GM12801 (cell line): ENCODE data around the gene SUV39H1.

Experiments used
- TF ChIP-seq, protein P1 (sequence below): IDR thresholded peaks from one replicate; pipeline ENCODE4 v1.5.1; 2011; ENCODE audit warnings: control low read depth; ENCODE audit not compliant: insufficient read length; ENCODE audit errors: extremely low read depth

Gene SUV39H1, protein sequence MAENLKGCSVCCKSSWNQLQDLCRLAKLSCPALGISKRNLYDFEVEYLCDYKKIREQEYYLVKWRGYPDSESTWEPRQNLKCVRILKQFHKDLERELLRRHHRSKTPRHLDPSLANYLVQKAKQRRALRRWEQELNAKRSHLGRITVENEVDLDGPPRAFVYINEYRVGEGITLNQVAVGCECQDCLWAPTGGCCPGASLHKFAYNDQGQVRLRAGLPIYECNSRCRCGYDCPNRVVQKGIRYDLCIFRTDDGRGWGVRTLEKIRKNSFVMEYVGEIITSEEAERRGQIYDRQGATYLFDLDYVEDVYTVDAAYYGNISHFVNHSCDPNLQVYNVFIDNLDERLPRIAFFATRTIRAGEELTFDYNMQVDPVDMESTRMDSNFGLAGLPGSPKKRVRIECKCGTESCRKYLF

DNA sequence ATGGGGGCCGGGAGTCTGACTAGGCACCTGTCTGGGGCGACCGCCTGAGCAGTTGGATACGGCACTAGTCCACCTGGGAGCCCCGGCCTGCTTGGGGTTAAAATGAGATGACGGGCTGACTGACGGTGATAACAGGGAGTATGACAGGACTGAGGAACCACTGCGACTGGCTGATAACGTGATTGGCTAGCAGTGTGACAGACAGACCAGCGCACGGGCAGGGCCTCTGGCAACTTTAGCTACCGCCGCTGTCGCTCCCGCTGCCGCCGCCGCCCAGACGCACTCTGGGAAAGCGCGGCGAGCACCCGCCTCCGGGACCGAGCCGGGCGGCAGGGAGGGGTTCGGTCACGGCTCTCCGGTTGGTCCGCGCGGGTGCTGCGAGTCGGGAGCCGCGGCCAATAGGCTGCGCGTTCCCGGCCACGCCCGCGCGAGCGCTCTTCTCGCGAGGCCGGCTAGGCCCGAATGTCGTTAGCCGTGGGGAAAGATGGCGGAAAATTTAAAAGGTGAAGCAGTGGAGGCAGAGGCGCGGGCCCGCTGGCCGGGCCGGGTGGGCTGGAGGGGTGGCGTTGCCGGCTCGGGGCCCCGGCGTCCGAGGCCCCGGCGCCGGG is at the start of gene SUV39H1:
SUV39H1 (plus strand) TSS at position 434 of the 608 bp plus-strand sequence; CDS start at position 485, 51 bp downstream.
- TF ChIP-seq, protein P1, sequence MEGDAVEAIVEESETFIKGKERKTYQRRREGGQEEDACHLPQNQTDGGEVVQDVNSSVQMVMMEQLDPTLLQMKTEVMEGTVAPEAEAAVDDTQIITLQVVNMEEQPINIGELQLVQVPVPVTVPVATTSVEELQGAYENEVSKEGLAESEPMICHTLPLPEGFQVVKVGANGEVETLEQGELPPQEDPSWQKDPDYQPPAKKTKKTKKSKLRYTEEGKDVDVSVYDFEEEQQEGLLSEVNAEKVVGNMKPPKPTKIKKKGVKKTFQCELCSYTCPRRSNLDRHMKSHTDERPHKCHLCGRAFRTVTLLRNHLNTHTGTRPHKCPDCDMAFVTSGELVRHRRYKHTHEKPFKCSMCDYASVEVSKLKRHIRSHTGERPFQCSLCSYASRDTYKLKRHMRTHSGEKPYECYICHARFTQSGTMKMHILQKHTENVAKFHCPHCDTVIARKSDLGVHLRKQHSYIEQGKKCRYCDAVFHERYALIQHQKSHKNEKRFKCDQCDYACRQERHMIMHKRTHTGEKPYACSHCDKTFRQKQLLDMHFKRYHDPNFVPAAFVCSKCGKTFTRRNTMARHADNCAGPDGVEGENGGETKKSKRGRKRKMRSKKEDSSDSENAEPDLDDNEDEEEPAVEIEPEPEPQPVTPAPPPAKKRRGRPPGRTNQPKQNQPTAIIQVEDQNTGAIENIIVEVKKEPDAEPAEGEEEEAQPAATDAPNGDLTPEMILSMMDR, result no peak

DNA sequence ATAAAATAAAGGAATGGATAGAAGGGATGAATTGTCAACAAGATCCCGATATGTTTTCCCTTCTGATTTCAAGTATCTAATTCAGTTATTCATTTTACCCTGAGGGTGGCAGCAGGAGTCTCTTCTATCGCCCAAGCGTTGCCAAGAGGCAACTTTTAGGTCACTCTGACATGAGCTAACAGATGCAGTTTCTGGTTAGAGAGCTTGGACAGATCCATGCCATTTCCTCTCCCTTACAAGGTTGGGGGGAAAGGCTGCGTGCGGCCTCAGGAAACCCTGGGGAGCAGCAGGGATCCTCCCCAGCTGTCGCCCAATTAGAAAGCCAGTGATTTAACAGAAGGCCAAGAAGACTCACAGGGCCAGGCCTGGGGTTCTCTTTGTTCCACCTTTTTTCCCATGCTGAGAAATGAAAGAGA is 48.2 kb upstream of the SUV39H1 start:
- TF ChIP-seq, protein P1, result no peak

DNA sequence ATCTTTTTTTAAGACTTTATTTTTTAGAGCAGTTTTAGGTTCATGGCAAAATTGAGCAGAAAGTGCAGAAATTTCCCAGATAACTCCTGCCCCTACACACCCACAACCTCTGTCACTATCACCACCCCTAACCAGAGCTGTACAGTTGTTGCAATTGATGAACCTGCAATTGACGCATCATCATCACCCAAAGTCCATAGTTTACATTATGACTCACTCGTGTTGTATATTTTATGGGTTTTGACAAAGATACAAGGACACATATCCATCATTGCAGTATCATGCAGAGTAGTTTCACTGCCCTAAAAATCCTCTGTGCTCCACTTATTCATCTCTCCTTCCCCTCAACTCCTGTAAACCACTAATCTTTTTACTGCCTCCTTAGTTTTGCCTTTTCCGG is 47.4 kb upstream of the SUV39H1 start:
- TF ChIP-seq, protein P1, result no peak

DNA sequence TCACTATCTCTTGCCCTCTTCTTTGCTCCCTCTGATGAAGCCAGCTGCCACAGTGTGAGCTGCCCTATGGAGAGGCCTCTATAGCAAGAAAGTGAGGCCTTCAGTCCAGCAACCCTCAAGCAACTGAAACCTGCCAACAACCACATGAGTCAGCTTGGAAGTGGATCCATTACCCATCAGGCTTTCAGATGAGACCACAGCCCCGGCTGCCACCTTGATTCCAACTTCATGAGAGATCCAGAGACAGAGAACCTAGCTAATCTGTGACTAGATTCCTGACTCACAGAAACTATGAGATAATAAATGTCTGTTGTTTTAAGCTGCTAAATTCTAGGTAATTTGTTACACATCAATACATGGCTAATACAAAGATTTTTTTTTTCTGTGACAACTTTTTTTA is 33.3 kb upstream of the SUV39H1 start:
- TF ChIP-seq, protein P1, result no peak

DNA sequence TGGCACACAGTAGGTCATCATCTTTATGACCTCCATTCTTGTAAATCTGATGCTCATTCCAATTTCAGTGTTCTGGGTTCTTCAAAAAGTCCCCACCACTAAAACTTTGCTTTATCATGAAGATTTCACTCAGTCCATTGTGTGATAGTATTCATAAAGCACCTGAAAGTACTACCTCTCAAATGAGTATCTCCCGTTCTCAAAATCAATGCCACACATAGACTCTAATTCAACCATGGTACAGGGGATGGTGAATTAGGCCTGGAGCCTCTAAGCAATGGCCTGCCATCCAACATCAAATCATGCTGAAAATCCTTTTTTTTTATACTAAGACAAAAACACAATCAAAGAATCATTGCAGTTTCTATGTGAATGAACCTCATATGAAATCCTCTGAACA is 32.4 kb upstream of the SUV39H1 start:
- TF ChIP-seq, protein P1, result no peak

DNA sequence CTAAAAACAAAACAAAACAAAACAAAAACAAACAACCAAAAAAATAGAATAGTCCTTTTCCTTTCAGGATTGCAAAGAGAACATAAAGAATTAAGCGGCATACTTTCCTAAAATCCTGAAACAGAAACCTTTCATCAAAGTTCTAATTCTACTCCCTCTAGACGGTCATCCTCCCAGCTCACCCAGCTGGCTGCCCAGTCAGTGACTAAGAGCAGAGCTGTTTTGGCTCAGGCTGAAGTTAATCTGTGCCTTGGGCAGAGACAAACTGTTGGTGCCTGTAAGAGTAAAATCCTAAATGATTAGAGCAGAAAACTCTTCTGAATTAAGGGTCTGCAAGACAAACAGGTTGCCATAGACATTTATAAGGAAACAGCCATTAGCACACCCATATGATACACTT is 30.5 kb upstream of the SUV39H1 start:
- TF ChIP-seq, protein P1, result no peak

DNA sequence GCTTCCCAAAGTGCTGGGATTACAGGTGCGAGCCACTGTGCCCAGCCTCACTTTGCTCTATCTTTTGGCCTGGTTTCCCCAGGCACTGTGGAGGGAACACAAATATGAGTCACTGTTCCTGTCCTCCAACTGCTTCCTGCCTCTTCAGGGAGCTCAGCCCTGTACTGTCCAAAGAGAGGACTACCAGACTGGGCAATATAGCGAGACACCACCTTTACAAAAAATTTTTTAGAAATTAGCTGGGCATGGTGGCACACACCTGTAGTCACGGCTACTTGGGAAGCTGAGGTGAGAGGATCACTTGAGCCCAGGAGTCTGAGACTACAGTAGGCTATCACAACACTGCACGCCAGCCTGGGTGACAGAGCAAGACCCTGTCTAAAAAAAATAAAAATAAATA is 29.9 kb upstream of the SUV39H1 start:
- TF ChIP-seq, protein P1, result no peak
